GM19351 (cell line): Measurements from ENCODE around the gene DCLRE1B.

Source experiments
- ATAC-seq: cut with Tn5 transposase; IDR thresholded peaks from one replicate; pipeline ENCODE4 v1.9.1; 2021; ENCODE audit warnings: mild to moderate bottlenecking, moderate library complexity; ENCODE audit not compliant: unreplicated experiment

The DCLRE1B gene

DNA sequence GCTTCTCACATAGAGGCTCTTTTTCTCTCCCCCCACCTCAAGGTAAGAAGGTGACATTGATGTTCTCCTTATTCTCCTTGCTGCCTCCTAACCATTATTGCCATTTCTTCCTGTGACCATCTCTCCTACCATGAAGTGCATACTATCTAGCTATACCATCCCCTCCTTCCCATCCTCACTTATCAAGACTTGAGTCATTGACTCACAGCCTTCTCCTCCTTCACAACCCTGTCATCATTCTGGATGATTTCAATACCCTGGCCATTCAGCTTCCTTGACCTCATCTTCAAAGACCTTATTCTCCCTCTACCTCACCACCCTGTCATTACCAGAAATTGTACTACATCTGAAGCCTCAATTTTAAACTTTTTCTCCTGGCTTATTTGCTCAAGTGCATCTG is 13.1 kb downstream of the DCLRE1B start:
- no peak for ATAC-seq

DNA sequence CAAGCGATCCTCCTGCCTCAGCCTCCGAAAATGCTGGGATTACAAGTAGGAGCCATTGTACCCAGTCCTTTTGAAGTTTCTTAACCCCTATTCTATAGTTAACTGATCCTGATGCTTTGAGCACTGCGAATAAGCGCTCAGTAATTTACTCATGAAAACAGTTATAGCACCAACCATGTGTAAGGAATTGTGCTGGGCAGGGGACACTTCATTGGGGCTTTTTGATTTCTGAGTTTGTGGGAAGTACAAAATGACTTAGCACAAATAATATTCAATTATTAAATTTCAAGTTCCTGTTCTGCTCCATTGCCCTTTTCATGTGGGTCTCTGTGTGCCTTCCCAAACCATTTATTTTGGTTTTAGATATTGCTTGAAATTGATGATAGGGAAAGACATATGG is 17.8 kb downstream of the DCLRE1B start:
- no peak for ATAC-seq

GRCh38 chr1:113924473-113924872 is 19.3 kb downstream of the DCLRE1B start:
- no peak for ATAC-seq

DNA sequence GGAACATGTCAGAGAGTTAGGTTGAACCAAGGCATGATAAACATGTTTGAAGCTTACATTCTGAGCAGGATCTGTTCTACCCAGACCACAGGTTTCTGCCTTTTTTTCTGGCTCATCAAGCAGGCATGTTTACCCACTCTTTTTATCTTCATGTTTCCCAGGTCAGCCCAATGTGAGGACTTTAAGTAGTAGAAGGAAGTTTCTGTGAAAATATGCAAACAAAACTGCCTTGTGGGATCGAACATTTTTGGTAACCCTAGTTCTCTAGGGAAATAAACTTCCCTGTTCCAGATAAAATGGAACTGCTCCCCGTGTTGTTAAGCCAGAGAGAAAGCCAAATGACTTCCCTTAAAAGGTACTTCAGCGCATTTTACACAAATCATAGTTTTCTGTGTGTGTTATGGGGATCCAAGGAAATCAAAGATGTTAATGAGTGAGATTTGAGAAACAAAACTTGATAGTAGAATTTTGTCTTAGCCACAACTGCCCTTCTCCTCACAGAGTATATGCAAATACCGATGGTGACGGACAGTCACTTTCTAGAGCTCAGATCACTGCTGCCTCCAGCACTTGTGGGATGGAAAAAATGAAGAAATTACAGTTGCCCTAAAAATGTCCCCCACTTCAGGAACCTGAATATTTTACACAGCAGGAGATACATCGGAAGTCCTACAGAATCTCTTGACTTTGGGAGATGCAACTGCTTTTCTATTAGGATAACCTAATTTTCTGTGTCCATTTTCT is 23.2 kb downstream of the DCLRE1B start:
- peak; percentile 30 for ATAC-seq

- peak; percentile 61 for ATAC-seq
Measured at GRCh38 chr1:113928941-113929749, 24.0 kb downstream of the DCLRE1B start, which contains the start of gene HIPK1. HIPK1 (plus strand) TSS chr1:113929324.

DNA sequence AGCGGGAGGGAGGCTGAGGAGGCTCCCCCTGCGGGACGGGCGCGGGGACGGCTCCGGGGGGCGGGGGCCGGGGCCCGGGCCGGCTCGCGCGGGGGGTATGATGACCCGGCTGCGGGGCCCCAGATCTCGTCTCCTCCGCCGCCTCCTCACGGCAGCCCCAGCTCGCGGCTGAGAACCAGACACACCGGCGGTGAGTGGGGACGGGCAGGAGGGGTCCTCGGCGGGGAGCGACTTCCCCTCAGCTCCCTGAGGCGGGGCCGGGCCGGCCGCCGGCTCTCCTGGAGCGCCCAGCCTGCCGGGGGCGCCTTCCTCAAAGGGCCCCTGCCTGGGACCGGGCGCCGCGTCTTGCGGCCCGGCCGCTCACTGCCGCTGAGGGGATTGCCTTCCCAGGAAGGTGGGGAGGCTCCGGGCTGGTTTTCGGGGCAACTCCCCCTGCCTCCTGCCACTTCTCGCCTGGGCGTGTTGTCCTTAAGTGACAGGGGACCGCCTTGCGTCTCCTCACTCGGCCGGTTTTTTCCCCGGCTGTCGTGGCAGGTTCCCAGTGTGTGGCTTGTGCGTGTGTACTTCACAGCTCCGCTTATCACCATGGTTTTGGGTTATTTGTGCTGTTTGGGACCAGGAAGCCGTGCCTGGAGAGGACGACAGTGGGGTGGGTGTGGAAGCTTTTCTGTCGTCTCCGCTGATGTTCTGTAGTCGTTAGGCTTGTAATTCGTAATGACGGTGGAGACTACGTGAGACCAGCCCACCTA is 24.8 kb downstream of the DCLRE1B start:
- ATAC-seq, result peak; percentile 32

- ATAC-seq, result peak; percentile 32
Measured at GRCh38 chr1:113930499-113931161, 25.5 kb downstream of the DCLRE1B start.

- ATAC-seq, result no peak
Measured at GRCh38 chr1:113931451-113931851, 26.3 kb downstream of the DCLRE1B start.

GRCh38 chr1:113934006-113934405 is 28.9 kb downstream of the DCLRE1B start:
- no peak for ATAC-seq

- no peak for ATAC-seq
Measured at GRCh38 chr1:113934511-113935055, 29.5 kb downstream of the DCLRE1B start.

- no peak for ATAC-seq
Measured at GRCh38 chr1:113935176-113935575, 30.1 kb downstream of the DCLRE1B start.

GRCh38 chr1:113935970-113936369 is 30.8 kb downstream of the DCLRE1B start:
- ATAC-seq, result no peak

DNA sequence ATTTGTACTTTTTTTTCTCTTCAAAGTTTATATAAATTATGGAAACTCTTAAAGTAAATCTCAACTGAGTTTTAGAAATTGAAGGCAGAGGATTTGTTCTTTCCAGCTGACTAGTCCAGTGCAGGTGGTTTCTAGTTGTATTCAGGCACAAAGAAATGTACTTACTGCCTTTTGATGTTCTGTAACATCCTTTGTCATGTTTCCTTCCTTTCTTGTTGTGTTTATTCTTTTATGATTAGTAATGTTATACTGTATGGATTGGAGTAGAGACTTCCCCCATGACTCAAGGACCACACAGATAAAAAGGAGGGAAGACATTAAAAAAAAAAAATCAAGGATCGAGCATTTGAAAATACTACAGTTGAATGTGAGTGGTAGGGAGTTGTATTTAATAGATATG is 32.0 kb downstream of the DCLRE1B start:
- no peak for ATAC-seq

DNA sequence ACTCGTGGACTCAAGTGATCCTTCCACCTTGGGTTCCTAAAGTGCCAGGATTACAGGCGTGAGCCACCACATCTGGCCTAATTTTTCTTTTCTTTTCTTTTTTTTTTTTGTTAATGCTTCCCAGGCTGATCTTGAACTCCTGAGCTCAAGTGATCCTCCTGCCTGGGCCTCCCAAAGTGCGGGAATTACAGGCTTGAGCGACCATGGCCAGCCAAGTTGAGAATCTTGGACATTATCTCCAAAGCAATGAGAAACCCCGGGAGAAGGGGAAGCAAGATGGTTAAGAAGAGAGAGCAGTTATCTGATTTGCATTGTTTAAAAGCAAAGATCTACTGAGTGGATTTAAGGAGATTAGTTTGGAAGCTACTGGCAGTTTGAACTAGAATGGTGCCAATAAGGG is 33.1 kb downstream of the DCLRE1B start:
- no peak for ATAC-seq

GRCh38 chr1:113940365-113941244 is 35.5 kb downstream of the DCLRE1B start:
- no peak for ATAC-seq

GRCh38 chr1:113941245-113941559 is 36.1 kb downstream of the DCLRE1B start:
- ATAC-seq, result no peak

GRCh38 chr1:113942527-113942926 is 37.4 kb downstream of the DCLRE1B start:
- ATAC-seq, result no peak

DNA sequence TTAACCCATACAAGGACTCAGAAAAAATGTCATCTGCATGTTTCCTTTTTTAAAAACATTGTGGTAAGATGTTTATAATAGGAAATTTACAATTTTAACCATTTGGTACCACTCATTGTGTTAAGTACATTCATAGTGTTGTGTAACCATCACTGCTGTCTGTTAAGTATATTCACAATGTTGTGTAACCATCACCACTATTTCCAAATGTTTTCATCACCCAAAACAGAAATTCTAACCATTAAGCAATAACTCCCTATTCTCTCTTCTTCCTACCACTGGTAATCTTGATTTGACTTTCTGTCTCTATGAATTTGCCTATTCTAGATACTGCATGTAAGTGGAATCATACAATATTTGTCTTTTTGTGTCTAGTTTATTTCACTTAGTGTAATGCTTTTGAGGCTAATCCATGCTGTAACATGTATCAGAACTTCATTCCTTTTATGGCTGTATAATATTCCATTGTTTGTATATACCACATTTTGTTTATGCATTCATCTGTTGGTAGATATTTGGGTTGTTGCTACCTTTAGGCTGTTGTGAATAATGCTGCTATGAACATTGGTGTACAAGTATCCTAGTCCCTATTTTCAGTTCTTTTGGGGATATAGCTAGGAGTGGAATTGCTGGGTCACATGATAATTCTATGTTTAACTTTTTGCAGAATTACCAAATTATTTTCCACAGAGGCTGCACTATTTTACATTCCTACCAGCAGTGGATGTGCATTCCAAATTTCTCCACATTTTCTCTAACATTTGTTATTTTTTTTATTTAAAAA is 38.1 kb downstream of the DCLRE1B start:
- ATAC-seq, result no peak

DNA sequence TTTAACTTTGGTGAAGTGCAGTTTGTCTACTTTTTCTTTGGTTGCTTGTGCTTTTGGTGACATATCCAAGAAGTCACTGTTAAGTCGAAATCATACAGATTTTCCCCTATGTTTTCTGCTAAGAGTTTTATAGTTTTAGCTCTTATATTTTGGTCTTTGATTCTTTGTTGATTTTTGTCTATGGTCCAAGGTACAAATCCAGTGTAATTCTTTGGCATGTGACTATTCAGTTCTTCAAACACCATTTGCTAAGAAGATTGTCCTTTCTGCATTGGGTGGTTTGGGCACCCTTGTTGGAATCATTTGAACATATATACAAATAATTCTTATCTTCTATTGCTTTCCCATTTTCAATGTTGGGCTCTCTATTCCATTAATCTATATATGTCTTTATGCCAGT is 40.2 kb downstream of the DCLRE1B start:
- ATAC-seq, result no peak
